HCT116 (cell line): ENCODE results near the gene SETD5. TPM values are rescaled to one million over a fixed set of nuclear protein-coding genes. Genes with fewer than 3 reads are reported as not detected.

ENCODE experiments used
- ATAC-seq: fragments of 200-7000 bp; cut with Tn5 transposase; 2 replicates; pipeline ENCODE4 v1.9.1; 2020; ENCODE audit warnings: mild to moderate bottlenecking, moderate library complexity
- BruUV-seq: library from RNA; stranded (reverse); fragments of 400-500 nt; replicated peaks from 2 replicates; lab custom pipeline; 2021; lab: Mats Ljungman, UMichigan
- CTCF ChIA-PET: fragments of 300-600 bp; sonication (Branson Sonifier 250); formaldehyde crosslinking; loops from one replicate; lab custom pipeline; 2021; ENCODE audit warnings: antibody characterized with exemption; lab: Charles Lee
- POLR2A ChIA-PET: fragments of 300-600, 350-600 bp; sonication (Branson Sonifier 250); formaldehyde crosslinking; loops from one replicate; lab custom pipeline; 2021; ENCODE audit warnings: antibody characterized with exemption; lab: Charles Lee
- RAD21 ChIA-PET, 2 experiments: fragments of 300-600 bp; sonication (Branson Sonifier 250); formaldehyde crosslinking; loops; one replicate each; lab custom pipeline; 2023; ENCODE audit warnings: low total read pairs in 2 of 2; ENCODE audit not compliant: uncharacterized antibody in 2 of 2, unreplicated experiment in 2 of 2, low non-redundant PET in 1 of 2; lab: Charles Lee
- DNase-seq: peaks from one replicate; pipeline ENCODE4 v3.0.0-alpha.2; 2010; ENCODE audit warnings: low read depth, low spot score
- H2AFZ ChIP-seq: fragments of 200-600 bp; shearing (Covaris generic), sonication (generic); 2 replicates; pipeline ENCODE4 v1.6.1; 2017; ENCODE audit warnings: low read depth, mixed run types, mixed read lengths, antibody characterized with exemption, low read length; ENCODE audit not compliant: poor library complexity, severe bottlenecking
- H3K27ac ChIP-seq: 2 replicates; pipeline ENCODE4 v1.5.1; 2012; ENCODE audit warnings: low read depth, low read length
- H3K27me3 ChIP-seq: fragments of 200-600 bp; sonication (generic); 2 replicates; pipeline ENCODE4 v1.6.1; 2016; ENCODE audit warnings: mixed run types, low read length, mixed read lengths; ENCODE audit not compliant: insufficient read depth
- H3K36me3 ChIP-seq, 2 experiments: fragments of 200-500 bp in 1 of 2; fragments of 200-600 bp in 1 of 2; sonication (Bioruptor generic) in 1 of 2; sonication (generic) in 1 of 2; 2 replicates each; pipeline versions ENCODE4 v1.5.1 to v1.6.1; 2014 to 2016; ENCODE audit warnings: low read length in 2 of 2, inconsistent platforms in 1 of 2, mixed read lengths in 1 of 2, mixed run types in 1 of 2; ENCODE audit not compliant: insufficient read depth in 2 of 2, control insufficient read depth in 1 of 2
- H3K4me1 ChIP-seq, 2 experiments: fragments of 200-600 bp in 1 of 2; sonication (generic) in 1 of 2; 2 replicates each; pipeline versions ENCODE4 v1.5.1 to v1.6.1; 2012 to 2017; ENCODE audit warnings: low read length in 2 of 2, inconsistent platforms in 1 of 2, mild to moderate bottlenecking in 1 of 2, mixed read lengths in 1 of 2, mixed run types in 1 of 2, moderate library complexity in 1 of 2; ENCODE audit not compliant: insufficient read depth in 2 of 2, control insufficient read depth in 1 of 2
- H3K4me2 ChIP-seq: fragments of 200-600 bp; sonication (generic); 2 replicates; pipeline ENCODE4 v1.6.1; 2017; ENCODE audit warnings: mixed run types, low read length, mixed read lengths
- H3K4me3 ChIP-seq, 2 experiments: fragments of 200-600 bp in 1 of 2; sonication (generic) in 1 of 2; replicated peaks in 1 of 2; 2 replicates each; pipeline ENCODE4 v1.5.1; 2011 to 2016; ENCODE audit warnings: low read length in 2 of 2, control low read depth in 1 of 2, low read depth in 1 of 2, mild to moderate bottlenecking in 1 of 2, mixed read lengths in 1 of 2, mixed run types in 1 of 2
- H3K79me2 ChIP-seq: fragments of 200-600 bp; sonication (generic); 2 replicates; pipeline ENCODE4 v1.6.1; 2017; ENCODE audit warnings: mild to moderate bottlenecking, mixed run types, low read length, moderate library complexity, mixed read lengths; ENCODE audit not compliant: insufficient read depth
- H3K9ac ChIP-seq: fragments of 200-600 bp; sonication (generic); 2 replicates; pipeline ENCODE4 v1.6.1; 2016; ENCODE audit warnings: low read length, mixed read lengths
- H3K9me2 ChIP-seq: fragments of 200-600 bp; sonication (generic), shearing (Covaris generic); 2 replicates; pipeline ENCODE4 v1.6.1; 2017; ENCODE audit warnings: mixed run types, mild to moderate bottlenecking, moderate library complexity; ENCODE audit not compliant: insufficient read depth
- H3K9me3 ChIP-seq, 2 experiments: fragments of 200-500 bp in 1 of 2; fragments of 200-600 bp in 1 of 2; sonication (Bioruptor generic) in 1 of 2; sonication (generic) in 1 of 2; 2 replicates each; pipeline ENCODE4 v1.6.1; 2014 to 2017; ENCODE audit warnings: low read length in 2 of 2, mixed read lengths in 2 of 2, inconsistent platforms in 1 of 2, low read depth in 1 of 2, mild to moderate bottlenecking in 1 of 2, mixed run types in 1 of 2, moderate library complexity in 1 of 2; ENCODE audit not compliant: control insufficient read depth in 1 of 2, insufficient read depth in 1 of 2
- H4K20me1 ChIP-seq: fragments of 200-600 bp; sonication (generic), shearing (Covaris generic); 2 replicates; pipeline ENCODE4 v1.6.1; 2017; ENCODE audit warnings: mixed run types, mild to moderate bottlenecking, moderate library complexity; ENCODE audit not compliant: insufficient read depth
- ATF3 ChIP-seq: IDR thresholded peaks from 2 replicates; pipeline ENCODE4 v1.6.1; 2012
- CBX3 ChIP-seq: IDR thresholded peaks from 2 replicates; pipeline ENCODE4 v1.6.1; 2012; ENCODE audit warnings: low read depth
- EZH2 ChIP-seq: fragments of 200-600 bp; sonication (generic); IDR thresholded peaks from 2 replicates; pipeline ENCODE4 v1.6.1; 2017; ENCODE audit warnings: antibody characterized with exemption, mixed run types
- EZH2phosphoT487 ChIP-seq: fragments of 200-600 bp; IDR thresholded peaks from 2 replicates; pipeline ENCODE4 v1.6.1; 2018; ENCODE audit warnings: antibody characterized with exemption, borderline replicate concordance
- FOSL1 ChIP-seq: IDR thresholded peaks from 2 replicates; pipeline ENCODE4 v1.6.1; 2012; ENCODE audit warnings: low read depth
- JUND ChIP-seq: IDR thresholded peaks from 2 replicates; pipeline ENCODE4 v1.6.1; 2012
- MAX ChIP-seq: IDR thresholded peaks from 2 replicates; pipeline ENCODE4 v1.6.1; 2012
- RAD21 ChIP-seq: IDR thresholded peaks from 2 replicates; pipeline ENCODE4 v1.6.1; 2012; ENCODE audit warnings: low read depth, mild to moderate bottlenecking
- REST ChIP-seq: IDR thresholded peaks from 2 replicates; pipeline ENCODE4 v1.6.1; 2012; ENCODE audit warnings: low read depth
- SP1 ChIP-seq: IDR thresholded peaks from 2 replicates; pipeline ENCODE4 v1.6.1; 2012; ENCODE audit warnings: low read depth
- SRF ChIP-seq: IDR thresholded peaks from 2 replicates; pipeline ENCODE4 v1.6.1; 2012; ENCODE audit warnings: low read depth
- intact Hi-C: fragments of 100-400 bp; cut with micrococcal nuclease; formaldehyde crosslinking; loops from 2 replicates; pipeline ENCODE4 v1.10.0; 2022
- total RNA-seq: library from RNA; stranded (reverse); gene quantifications from one replicate; pipeline ENCODE4 v1.2.1, GENCODE V29; 2021; ENCODE audit not compliant: unreplicated experiment

SETD5 gene
- total RNA-seq, 1 experiment from 2014 or later = 141 TPM

- Histone ChIP-seq H3K9me2 (no peaks in the 10 kb centered on the region), H3K79me2 (peaks cover 100% of the 10 kb centered on the region), H3K9ac (no peak overlapping the region), H3K4me1 (no peaks in the 10 kb centered on the region; a peak in 1 of 4 replicates), H3K4me3 (no peak overlapping the region), H3K4me2 (no peak overlapping the region), H3K36me3 (no peaks in the 10 kb centered on the region; a peak in 1 of 4 replicates), H3K27me3 (no peaks in the 10 kb centered on the region), H3K27ac (no peak overlapping the region), H2AFZ (no peak overlapping the region), H4K20me1 (peaks cover 76% of the 10 kb centered on the region), H3K9me3 (no peaks in the 10 kb centered on the region)
- TF ChIP-seq RAD21 = no peak
- TF ChIP-seq JUND = no peak
- TF ChIP-seq SRF = no peak
- no peak for TF ChIP-seq EZH2
- no peak for TF ChIP-seq SP1
- TF ChIP-seq EZH2phosphoT487 = no peak
- no peak for TF ChIP-seq MAX
- TF ChIP-seq ATF3 = no peak
- TF ChIP-seq FOSL1 = no peak
- no peak for TF ChIP-seq CBX3
- TF ChIP-seq REST = no peak
- BruUV-seq = no TSS peak
- ChIA-PET RAD21 (no interaction called here), CTCF (no interaction called here), POLR2A (interaction anchor here (3.6 kb wide), 1 partner anchor 14 kb away, joined by 16 read pairs; the partner anchor contains the start of gene SETD5)
- intact Hi-C loops = no loop called here
- no peak for DNase-seq
- no peak for ATAC-seq
These were observed 12.8 kb downstream of the SETD5 start for GRCh38 chr3:9409981-9410854.
